IMR-90 (cell line): ENCODE measurements around the gene CSRNP3. TPM values are rescaled to one million over a fixed set of nuclear protein-coding genes. Genes with fewer than 3 reads are reported as not detected.

Experiments
- ATAC-seq: fragments of 200-7000 bp; cut with Tn5 transposase; 2 replicates; pipeline ENCODE4 v1.9.1; 2020; ENCODE audit warnings: low read depth, mild to moderate bottlenecking, moderate library complexity
- BruUV-seq: library from RNA; stranded (reverse); fragments of 400-500 nt; replicated peaks from 2 replicates; lab custom pipeline; 2021; lab: Mats Ljungman, UMichigan
- CTCF ChIA-PET: fragments of 300-600 bp; formaldehyde crosslinking; extraction: SDS; loops from one replicate; lab custom pipeline; 2021; ENCODE audit warnings: antibody characterized with exemption; lab: Yijun Ruan, JAX
- POLR2A ChIA-PET: fragments of 300-600 bp; sonication (Branson Sonifier 250); formaldehyde crosslinking; loops from one replicate; lab custom pipeline; 2022; ENCODE audit warnings: antibody characterized with exemption; ENCODE audit not compliant: unreplicated experiment; lab: Charles Lee
- DNase-seq: peaks from one replicate; pipeline ENCODE4 v3.0.0; 2013
- H2AFZ ChIP-seq: replicated peaks from 2 replicates; pipeline ENCODE3; 2013; ENCODE audit warnings: low read length, mild to moderate bottlenecking; ENCODE audit not compliant: poor library complexity
- H2AK5ac ChIP-seq: 2 replicates; pipeline ENCODE4 v1.6.1; 2013; ENCODE audit warnings: low read depth, low read length, inconsistent platforms
- H2AK9ac ChIP-seq: replicated peaks from 2 replicates; pipeline ENCODE3; 2013; ENCODE audit warnings: mild to moderate bottlenecking, low read depth, low read length, moderate library complexity; ENCODE audit not compliant: poor library complexity
- H2BK120ac ChIP-seq: 2 replicates; pipeline ENCODE4 v1.6.1; 2013; ENCODE audit warnings: low read depth, low read length, inconsistent platforms
- H2BK15ac ChIP-seq: 3 replicates; pipeline ENCODE4 v1.6.1; 2013; ENCODE audit warnings: low read depth, low read length, inconsistent platforms
- H2BK20ac ChIP-seq: 2 replicates; pipeline ENCODE4 v1.6.1; 2013; ENCODE audit warnings: low read depth, mild to moderate bottlenecking, inconsistent platforms, low read length, moderate library complexity
- H2BK5ac ChIP-seq: 2 replicates; pipeline ENCODE4 v1.6.1; 2013; ENCODE audit warnings: mild to moderate bottlenecking, low read depth, low read length, inconsistent platforms; ENCODE audit not compliant: poor library complexity, severe bottlenecking
- H3K14ac ChIP-seq: replicated peaks from 2 replicates; pipeline ENCODE4 v1.6.1; 2013; ENCODE audit warnings: low read depth, low read length, inconsistent platforms
- H3K18ac ChIP-seq: 2 replicates; pipeline ENCODE4 v1.6.1; 2013; ENCODE audit warnings: low read depth, low read length, control low read depth
- H3K23ac ChIP-seq: 2 replicates; pipeline ENCODE4 v1.6.1; 2013; ENCODE audit warnings: low read depth, low read length, inconsistent platforms
- H3K27ac ChIP-seq: 2 replicates; pipeline ENCODE4 v1.5.1; 2013; ENCODE audit warnings: mild to moderate bottlenecking, control low read depth, low read length; ENCODE audit not compliant: insufficient read depth
- H3K27me3 ChIP-seq: 2 replicates; pipeline ENCODE4 v1.6.1; 2013; ENCODE audit warnings: low read length; ENCODE audit not compliant: control insufficient read depth, insufficient read depth
- H3K36me3 ChIP-seq: 2 replicates; pipeline ENCODE4 v1.6.1; 2013; ENCODE audit warnings: low read length, mixed read lengths; ENCODE audit not compliant: control insufficient read depth, insufficient read depth
- H3K4ac ChIP-seq: 2 replicates; pipeline ENCODE4 v1.6.1; 2013; ENCODE audit warnings: low read depth, low read length, inconsistent platforms
- H3K4me1 ChIP-seq: 2 replicates; pipeline ENCODE4 v1.6.1; 2013; ENCODE audit warnings: low read length, mixed read lengths; ENCODE audit not compliant: control insufficient read depth, insufficient read depth
- H3K4me2 ChIP-seq: 2 replicates; pipeline ENCODE4 v1.6.1; 2013; ENCODE audit warnings: low read depth, mild to moderate bottlenecking, control low read depth, low read length, moderate library complexity
- H3K4me3 ChIP-seq: 2 replicates; pipeline ENCODE4 v1.5.1; 2013; ENCODE audit warnings: low read depth, mild to moderate bottlenecking, control low read depth, low read length, moderate library complexity; ENCODE audit not compliant: insufficient read depth
- H3K56ac ChIP-seq: 2 replicates; pipeline ENCODE4 v1.6.1; 2013; ENCODE audit warnings: low read length, inconsistent platforms; ENCODE audit not compliant: insufficient read depth; ENCODE audit errors: extremely low read depth
- H3K79me1 ChIP-seq, 2 experiments: 2 replicates each; pipeline ENCODE4 v1.6.1; 2013; ENCODE audit warnings: low read length in 2 of 2, inconsistent platforms in 1 of 2, low read depth in 1 of 2
- H3K9ac ChIP-seq: 2 replicates; pipeline ENCODE4 v1.6.1; 2013; ENCODE audit warnings: low read depth, low read length, control low read depth
- H3K9me1 ChIP-seq: 2 replicates; pipeline ENCODE4 v1.6.1; 2013; ENCODE audit warnings: low read length, inconsistent platforms; ENCODE audit not compliant: insufficient read depth
- H3K9me3 ChIP-seq: 2 replicates; pipeline ENCODE4 v1.6.1; 2013; ENCODE audit warnings: low read length; ENCODE audit not compliant: control insufficient read depth, insufficient read depth
- H4K20me1 ChIP-seq: 2 replicates; pipeline ENCODE4 v1.6.1; 2013; ENCODE audit warnings: low read length, inconsistent platforms; ENCODE audit not compliant: insufficient read depth
- H4K5ac ChIP-seq: 2 replicates; pipeline ENCODE4 v1.6.1; 2013; ENCODE audit warnings: mild to moderate bottlenecking, low read depth, low read length, control low read depth
- H4K8ac ChIP-seq, 2 experiments: 2 replicates each; pipeline ENCODE4 v1.6.1; 2013; ENCODE audit warnings: low read depth in 2 of 2, low read length in 2 of 2, control low read depth in 1 of 2, inconsistent platforms in 1 of 2
- H4K91ac ChIP-seq: 2 replicates; pipeline ENCODE4 v1.6.1; 2013; ENCODE audit warnings: low read depth, low read length, inconsistent platforms; ENCODE audit not compliant: insufficient read depth
- CEBPB ChIP-seq: IDR thresholded peaks from 2 replicates; pipeline ENCODE4 v1.6.1; 2012; ENCODE audit warnings: low read depth, low read length, improper control_type of control experiment
- CHD1 ChIP-seq: IDR thresholded peaks from 2 replicates; pipeline ENCODE4 v1.6.1; 2012; ENCODE audit warnings: low read depth, low read length, improper control_type of control experiment
- MAFK ChIP-seq: IDR thresholded peaks from 2 replicates; pipeline ENCODE4 v1.6.1; 2012; ENCODE audit warnings: low read depth, low read length, improper control_type of control experiment
- MAZ ChIP-seq: IDR thresholded peaks from 2 replicates; pipeline ENCODE4 v1.6.1; 2012; ENCODE audit warnings: low read depth, mild to moderate bottlenecking, low read length, improper control_type of control experiment, moderate library complexity, borderline replicate concordance
- RAD21 ChIP-seq: IDR thresholded peaks from 2 replicates; pipeline ENCODE4 v1.6.1; 2012; ENCODE audit warnings: low read length, improper control_type of control experiment
- WGBS, 2 experiments: methylation state at CpG; one replicate each; pipeline versions ENCODE4 v1.1.5 to v1.1.7; 2013; ENCODE audit warnings: missing lambda C conversion rate in 2 of 2; ENCODE audit not compliant: insufficient read length in 1 of 2; ENCODE audit errors: extremely low coverage in 2 of 2; 5-methylcytosine and 5-hydroxymethylcytosine counted together
- dilution Hi-C: fragments of 300-500 bp; cut with HindIII; formaldehyde crosslinking; loops from one replicate; pipeline ENCODE4 v1.14.3; 2018; ENCODE audit warnings: low sequenced_read_pairs; ENCODE audit not compliant: unreplicated experiment
- in situ Hi-C: fragments of 300-500 bp; cut with MboI; formaldehyde crosslinking; loops from 3 replicates; pipeline ENCODE4 v1.14.3; 2019; ENCODE audit warnings: low sequenced_read_pairs, inconsistent platforms, mixed read lengths
- intact Hi-C: fragments of 100-400 bp; cut with micrococcal nuclease; formaldehyde crosslinking; loops from 2 replicates; pipeline ENCODE4 v1.10.0; 2022
- polyA plus RNA-seq, 3 experiments: library from polyadenylated mRNA; depleted of rRNA; stranded (reverse); fragments of >200 nt; gene quantifications; 2 replicates each; pipeline ENCODE4 v1.2.3, GENCODE V29; 2012; ENCODE audit warnings: low replicate concordance in 1 of 3
- total RNA-seq: library from RNA; depleted of rRNA; stranded (reverse); fragments of >200 nt; gene quantifications from 2 replicates; pipeline ENCODE4 v1.2.3, GENCODE V29; 2012
- TF ChIP-seq, protein P1 (sequence below): fragments of 150-350 bp; IDR thresholded peaks from 2 replicates; pipeline ENCODE4 v1.6.1; 2017; ENCODE audit warnings: mild to moderate bottlenecking, antibody characterized with exemption, low read length, low read depth

Gene CSRNP3
- total and polyA plus RNA-seq, 2 of the 4 experiments (the other 2 are of a cell fraction): 0.21 to 0.72 TPM

GRCh38 chr2:165529130-165529529 lies 59.6 kb downstream of the CSRNP3 start:
- Histone ChIP-seq H3K4ac (no peak overlapping the region), H3K79me1 (no peaks in the 10 kb centered on the region), H3K18ac (no peak overlapping the region), H2BK5ac (no peak overlapping the region), H2BK15ac (no peak overlapping the region), H2AK9ac (no peak overlapping the region), H3K9me1 (no peaks in the 10 kb centered on the region), H4K91ac (no peak overlapping the region), H4K5ac (no peak overlapping the region), H2BK20ac (no peak overlapping the region), H3K4me1 (no peaks in the 10 kb centered on the region), H3K36me3 (no peaks in the 10 kb centered on the region), H4K8ac (no peak overlapping the region), H4K20me1 (no peaks in the 10 kb centered on the region), H2AFZ (no peak overlapping the region), H3K56ac (no peak overlapping the region), H3K27me3 (no peaks in the 10 kb centered on the region), H3K9me3 (no peaks in the 10 kb centered on the region), H3K23ac (no peak overlapping the region), H3K4me2 (no peak overlapping the region), H3K4me3 (no peak overlapping the region), H3K9ac (no peak overlapping the region), H3K14ac (no peak overlapping the region), H2AK5ac (no peak overlapping the region), H2BK120ac (no peak overlapping the region), H3K27ac (no peak overlapping the region)
- DNase-seq (no peak), ATAC-seq (no peak)
- in situ Hi-C loops: no loop called here
- dilution Hi-C loops: no loop called here
- CTCF ChIA-PET: no interaction called here
- no TSS peak for BruUV-seq
- POLR2A ChIA-PET: no interaction called here
- WGBS, 2 experiments: no CpG with 5 or more reads among the region's 3 CpGs
- intact Hi-C loops: no loop called here
- TF ChIP-seq MAFK (no peak), CEBPB (no peak), CHD1 (no peak), MAZ (no peak), RAD21 (no peak)
- TF ChIP-seq, protein P1, sequence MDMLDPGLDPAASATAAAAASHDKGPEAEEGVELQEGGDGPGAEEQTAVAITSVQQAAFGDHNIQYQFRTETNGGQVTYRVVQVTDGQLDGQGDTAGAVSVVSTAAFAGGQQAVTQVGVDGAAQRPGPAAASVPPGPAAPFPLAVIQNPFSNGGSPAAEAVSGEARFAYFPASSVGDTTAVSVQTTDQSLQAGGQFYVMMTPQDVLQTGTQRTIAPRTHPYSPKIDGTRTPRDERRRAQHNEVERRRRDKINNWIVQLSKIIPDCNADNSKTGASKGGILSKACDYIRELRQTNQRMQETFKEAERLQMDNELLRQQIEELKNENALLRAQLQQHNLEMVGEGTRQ: no peak
